Uterus (tissue), 2 donors: Measurements from ENCODE around the gene SERPINE2.

Source experiments
- CTCF ChIP-seq, 4 experiments: fragments of 200-600 bp in 2 of 4; fragments of 450-650 bp in 2 of 4; sonication (generic) in 2 of 4; IDR thresholded peaks; one replicate each; pipeline ENCODE4 v1.5.1; 2016 to 2019; ENCODE audit warnings: antibody characterized with exemption in 4 of 4, mild to moderate bottlenecking in 2 of 4, moderate library complexity in 1 of 4
- POLR2A ChIP-seq, 2 donors: fragments of 450-650 bp; IDR thresholded peaks; one replicate each; pipeline ENCODE4 v1.6.1; 2016; ENCODE audit warnings: antibody characterized with exemption in 2 of 2, mild to moderate bottlenecking in 1 of 2, moderate library complexity in 1 of 2

GRCh38 chr2:223980397-223980735, 58.7 kb downstream of the SERPINE2 start:
- TF ChIP-seq CTCF (IDR thresholded peaks at IDR 0.05) (no peak), POLR2A (IDR thresholded peaks at IDR 0.05) (no peak)
